Activated CD8-positive, alpha-beta memory T cell treated with anti-CD3 and anti-CD28 coated beads, Interleukin-2, amount 50 U/mL, for 1 hour (primary cell): Measurements from ENCODE around the gene MMP26.
"Not testable (repeated sequence)": the region's sequence is repeated elsewhere in the genome, so short reads cannot be mapped to it uniquely, and the experiment has no call there.

ENCODE experiments used
- DNase-seq: peaks from one replicate; pipeline ENCODE4 v3.0.0-alpha.2; 2020; ENCODE audit errors: extremely low read depth

The MMP26 gene

GRCh38 chr11:4722616-4723534, 18.3 kb downstream of the MMP26 start:
- not testable (repeated sequence) for DNase-seq

GRCh38 chr11:4727171-4727570, 22.6 kb downstream of the MMP26 start:
- no peak for DNase-seq

GRCh38 chr11:4740735-4741134, 36.2 kb downstream of the MMP26 start:
- DNase-seq, result no peak

- DNase-seq, result no peak
Observed at GRCh38 chr11:4748438-4748837, 43.9 kb downstream of the MMP26 start.

- no peak for DNase-seq
Observed at GRCh38 chr11:4751201-4751600, 46.6 kb downstream of the MMP26 start.
